HEK293 (cell line): ENCODE data around the gene KIAA1671.

Experiments
- TRIM28 ChIP-seq: IDR thresholded peaks from 2 replicates; pipeline ENCODE4 v1.6.1; 2011; ENCODE audit warnings: low read length, control low read depth, borderline replicate concordance
- WT1 ChIP-seq: fragments of 450-650 bp; formaldehyde crosslinking; IDR thresholded peaks from 2 replicates; pipeline ENCODE4 v1.5.1; 2016; ENCODE audit warnings: missing biosample characterization, missing genetic modification characterization
- ZBTB7A ChIP-seq: fragments of 450-650 bp; formaldehyde crosslinking; IDR thresholded peaks from 2 replicates; pipeline ENCODE4 v1.5.1; 2016; ENCODE audit warnings: low read depth, missing biosample characterization, missing genetic modification characterization
- ZNF174 ChIP-seq: fragments of 450-650 bp; formaldehyde crosslinking; IDR thresholded peaks from 2 replicates; pipeline ENCODE4 v1.5.0; 2017; ENCODE audit warnings: missing biosample characterization, mild to moderate bottlenecking, missing genetic modification characterization
- ZNF239 ChIP-seq: fragments of 450-650 bp; formaldehyde crosslinking; IDR thresholded peaks from 2 replicates; pipeline ENCODE4 v1.5.1; 2016; ENCODE audit warnings: missing biosample characterization, missing genetic modification characterization
- ZNF274 ChIP-seq, 2 experiments: fragments of 200-500 bp in 1 of 2; fragments of 450-650 bp in 1 of 2; sonication (Bioruptor generic) in 1 of 2; formaldehyde crosslinking in 1 of 2; IDR thresholded peaks; 2 replicates each; pipeline versions ENCODE4 v1.5.1 to v1.6.1; 2014 to 2016; ENCODE audit warnings: borderline replicate concordance in 1 of 2, inconsistent platforms in 1 of 2, low read length in 1 of 2, missing biosample characterization in 1 of 2, missing genetic modification characterization in 1 of 2
- ZNF426 ChIP-seq: fragments of 450-650 bp; formaldehyde crosslinking; IDR thresholded peaks from 2 replicates; pipeline ENCODE4 v1.5.1; 2017; ENCODE audit warnings: missing biosample characterization, missing genetic modification characterization, mild to moderate bottlenecking, inconsistent platforms, moderate library complexity
- ZNF792 ChIP-seq: fragments of 450-650 bp; formaldehyde crosslinking; IDR thresholded peaks from 2 replicates; pipeline ENCODE4 v1.5.1; 2016; ENCODE audit warnings: missing biosample characterization, missing genetic modification characterization
- TF ChIP-seq, protein P1 (sequence below): fragments of 450-650 bp; formaldehyde crosslinking; IDR thresholded peaks from 2 replicates; pipeline ENCODE4 v1.5.1; 2016; ENCODE audit warnings: missing biosample characterization, missing genetic modification characterization
- TF ChIP-seq, protein P2 (sequence below): fragments of 450-650 bp; formaldehyde crosslinking; IDR thresholded peaks from 2 replicates; pipeline ENCODE4 v1.5.1; 2016; ENCODE audit warnings: missing biosample characterization, missing genetic modification characterization, low read depth

GRCh38 chr22:25149014-25149413, 196.5 kb downstream of the KIAA1671 start:
- TF ChIP-seq, protein P1, sequence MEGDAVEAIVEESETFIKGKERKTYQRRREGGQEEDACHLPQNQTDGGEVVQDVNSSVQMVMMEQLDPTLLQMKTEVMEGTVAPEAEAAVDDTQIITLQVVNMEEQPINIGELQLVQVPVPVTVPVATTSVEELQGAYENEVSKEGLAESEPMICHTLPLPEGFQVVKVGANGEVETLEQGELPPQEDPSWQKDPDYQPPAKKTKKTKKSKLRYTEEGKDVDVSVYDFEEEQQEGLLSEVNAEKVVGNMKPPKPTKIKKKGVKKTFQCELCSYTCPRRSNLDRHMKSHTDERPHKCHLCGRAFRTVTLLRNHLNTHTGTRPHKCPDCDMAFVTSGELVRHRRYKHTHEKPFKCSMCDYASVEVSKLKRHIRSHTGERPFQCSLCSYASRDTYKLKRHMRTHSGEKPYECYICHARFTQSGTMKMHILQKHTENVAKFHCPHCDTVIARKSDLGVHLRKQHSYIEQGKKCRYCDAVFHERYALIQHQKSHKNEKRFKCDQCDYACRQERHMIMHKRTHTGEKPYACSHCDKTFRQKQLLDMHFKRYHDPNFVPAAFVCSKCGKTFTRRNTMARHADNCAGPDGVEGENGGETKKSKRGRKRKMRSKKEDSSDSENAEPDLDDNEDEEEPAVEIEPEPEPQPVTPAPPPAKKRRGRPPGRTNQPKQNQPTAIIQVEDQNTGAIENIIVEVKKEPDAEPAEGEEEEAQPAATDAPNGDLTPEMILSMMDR (tag by site-specific recombination) = no peak
- TF ChIP-seq TRIM28 (no peak), ZNF274 (IDR thresholded peaks at IDR 0.05; ENCODE audit: low read length) (no peak), ZNF274 (tag by site-specific recombination; IDR thresholded peaks at IDR 0.05; ENCODE audit: borderline replicate concordance) (no peak), ZNF239 (no peak), ZBTB7A (tag by site-specific recombination) (no peak), WT1 (tag by site-specific recombination) (no peak), ZNF792 (tag by site-specific recombination) (no peak), ZNF174 (tag by site-specific recombination) (no peak), ZNF426 (tag by site-specific recombination) (no peak)
- TF ChIP-seq, protein P2, sequence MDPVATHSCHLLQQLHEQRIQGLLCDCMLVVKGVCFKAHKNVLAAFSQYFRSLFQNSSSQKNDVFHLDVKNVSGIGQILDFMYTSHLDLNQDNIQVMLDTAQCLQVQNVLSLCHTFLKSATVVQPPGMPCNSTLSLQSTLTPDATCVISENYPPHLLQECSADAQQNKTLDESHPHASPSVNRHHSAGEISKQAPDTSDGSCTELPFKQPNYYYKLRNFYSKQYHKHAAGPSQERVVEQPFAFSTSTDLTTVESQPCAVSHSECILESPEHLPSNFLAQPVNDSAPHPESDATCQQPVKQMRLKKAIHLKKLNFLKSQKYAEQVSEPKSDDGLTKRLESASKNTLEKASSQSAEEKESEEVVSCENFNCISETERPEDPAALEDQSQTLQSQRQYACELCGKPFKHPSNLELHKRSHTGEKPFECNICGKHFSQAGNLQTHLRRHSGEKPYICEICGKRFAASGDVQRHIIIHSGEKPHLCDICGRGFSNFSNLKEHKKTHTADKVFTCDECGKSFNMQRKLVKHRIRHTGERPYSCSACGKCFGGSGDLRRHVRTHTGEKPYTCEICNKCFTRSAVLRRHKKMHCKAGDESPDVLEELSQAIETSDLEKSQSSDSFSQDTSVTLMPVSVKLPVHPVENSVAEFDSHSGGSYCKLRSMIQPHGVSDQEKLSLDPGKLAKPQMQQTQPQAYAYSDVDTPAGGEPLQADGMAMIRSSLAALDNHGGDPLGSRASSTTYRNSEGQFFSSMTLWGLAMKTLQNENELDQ (tag by site-specific recombination) = no peak
